GM19193 (cell line): ENCODE measurements around the gene YY1AP1.

Experiments used
- POLR2A ChIP-seq: IDR thresholded peaks from 4 replicates; pipeline ENCODE4 v1.6.1; 2011; ENCODE audit not compliant: insufficient read depth, insufficient read length; ENCODE audit errors: extremely low read depth

YY1AP1 gene

GRCh38 chr1:155695072-155695471 lies 6.5 kb upstream of the YY1AP1 start:
- no peak for TF ChIP-seq POLR2A

DNA sequence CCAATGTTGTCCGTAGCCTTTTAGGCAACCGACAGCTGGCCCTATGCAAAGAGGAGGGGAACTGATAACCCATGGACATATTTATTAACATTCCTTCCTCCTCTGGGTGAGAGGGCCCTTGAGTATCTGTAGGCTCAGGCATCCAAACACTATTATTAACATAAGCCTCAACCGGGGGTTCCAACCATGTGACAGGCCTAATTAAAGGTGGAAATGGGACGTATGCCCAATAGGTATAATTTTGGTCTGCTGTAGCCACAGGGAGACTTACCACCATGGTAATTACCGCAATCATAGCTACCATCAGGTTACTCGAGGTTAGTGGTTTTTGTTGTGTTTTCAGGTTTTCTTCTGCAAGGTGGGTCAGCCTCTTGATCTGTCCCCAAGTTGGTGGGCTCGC lies 5.6 kb upstream of the YY1AP1 start:
- no peak for TF ChIP-seq POLR2A

- no peak for TF ChIP-seq POLR2A
Measured at GRCh38 chr1:155691992-155692528, 3.5 kb upstream of the YY1AP1 start.

GRCh38 chr1:155689081-155689607 lies 570 bp upstream of the YY1AP1 start, which contains the start of gene DAP3:
Gene DAP3 (plus strand): TSS chr1:155689091. CDS start chr1:155709780, 20,689 bp downstream.
- peak; percentile 79 for TF ChIP-seq POLR2A

GRCh38 chr1:155681776-155682175 lies 6.8 kb downstream of the YY1AP1 start:
- TF ChIP-seq POLR2A, result no peak

DNA sequence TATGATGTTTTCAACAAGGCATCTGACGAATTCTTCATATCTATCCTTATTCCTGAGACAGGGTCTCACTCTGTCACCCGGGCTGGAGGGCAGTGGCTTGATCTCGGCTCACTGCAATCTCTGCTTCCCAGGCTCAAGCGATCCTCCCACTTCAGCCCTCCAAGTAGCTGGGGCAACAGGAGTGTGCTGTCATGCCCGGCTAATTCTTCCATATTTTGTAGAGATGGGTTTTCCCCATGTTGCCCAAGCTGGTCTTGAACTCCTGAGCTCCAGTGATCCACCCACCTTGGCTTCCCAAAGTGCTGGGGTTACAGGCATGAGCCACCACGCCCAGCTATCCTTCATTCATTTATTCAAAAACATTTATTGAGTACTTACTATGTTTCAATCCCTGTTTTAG lies 8.0 kb downstream of the YY1AP1 start:
- TF ChIP-seq POLR2A, result no peak

DNA sequence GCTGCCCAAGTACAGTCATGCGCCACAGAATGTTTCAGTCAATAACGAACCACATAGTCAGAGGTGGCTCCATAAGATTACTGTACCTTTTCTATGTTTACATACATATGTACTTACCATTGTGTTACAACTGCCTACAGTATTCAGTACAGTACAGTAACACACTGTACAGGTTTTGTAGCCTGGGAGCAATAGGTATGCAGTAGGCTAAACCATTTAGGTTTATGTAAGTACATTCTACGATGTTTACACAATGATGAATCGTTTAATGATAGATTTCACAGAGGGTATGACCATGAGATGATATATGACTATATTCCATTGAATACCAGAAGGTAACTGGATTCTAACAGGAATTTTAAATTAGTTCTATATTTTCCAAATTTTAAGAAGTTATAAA lies 10.5 kb downstream of the YY1AP1 start:
- TF ChIP-seq POLR2A, result no peak

GRCh38 chr1:155673003-155673402 lies 15.6 kb downstream of the YY1AP1 start:
- no peak for TF ChIP-seq POLR2A

DNA sequence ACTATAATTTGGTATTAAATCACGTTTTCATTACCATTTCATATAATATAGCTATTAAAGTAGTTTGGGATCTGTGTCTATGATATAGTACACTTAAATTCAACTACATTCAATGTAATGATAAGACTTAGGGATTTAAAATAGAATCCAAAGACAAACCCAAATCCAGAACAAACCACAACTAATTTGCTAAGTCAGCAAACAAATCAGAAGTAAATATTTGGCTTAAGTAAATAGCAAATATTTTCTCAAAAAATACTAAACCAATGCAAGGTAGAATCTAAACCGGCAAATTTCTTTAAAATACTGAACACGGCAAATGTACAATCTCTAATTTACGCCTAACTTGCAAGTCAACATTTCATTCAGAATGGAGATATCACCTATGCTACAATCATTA lies 16.8 kb downstream of the YY1AP1 start:
- no peak for TF ChIP-seq POLR2A

DNA sequence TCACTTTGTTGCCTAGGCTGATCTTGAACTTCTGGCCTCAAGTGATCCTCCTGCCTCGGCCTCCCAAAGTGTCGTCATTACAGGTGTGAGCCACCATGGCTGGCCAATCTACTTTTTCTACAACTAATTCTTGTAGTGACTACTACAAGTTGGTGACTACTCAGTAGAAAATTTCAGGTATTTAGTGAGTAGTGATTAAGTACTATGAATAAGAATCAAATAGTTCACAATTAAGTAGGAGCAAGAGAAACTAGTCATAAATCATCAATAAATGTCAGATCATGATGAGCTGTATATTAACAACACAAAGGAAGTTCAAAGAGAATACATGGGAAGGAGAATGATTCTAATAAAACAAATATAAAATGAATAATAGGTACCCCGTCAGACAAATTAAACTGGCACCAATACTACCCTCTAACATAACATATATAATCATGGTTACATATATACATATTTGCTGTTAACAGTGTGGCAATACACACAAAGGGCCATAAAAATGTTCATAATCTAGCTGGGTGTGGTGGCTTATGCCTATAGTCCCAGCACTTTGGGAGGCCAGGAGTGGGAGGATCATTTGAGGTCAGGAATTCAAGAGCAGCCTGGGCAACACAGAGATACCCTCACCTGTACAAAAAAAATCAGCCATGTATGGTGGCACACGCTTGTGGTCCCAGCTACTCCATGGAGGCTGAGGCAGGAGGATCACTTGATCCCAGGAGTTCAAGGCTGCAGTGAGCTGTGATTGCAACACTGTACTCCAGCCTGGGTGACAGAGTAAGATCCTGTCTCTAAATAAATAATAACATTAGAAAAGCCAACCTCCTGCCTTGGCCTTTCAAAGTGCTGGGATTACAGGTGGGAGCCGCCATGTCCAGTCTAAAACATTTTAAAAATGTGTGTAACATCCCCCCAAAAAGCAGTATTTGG lies 19.1 kb downstream of the YY1AP1 start:
- TF ChIP-seq POLR2A, result no peak

DNA sequence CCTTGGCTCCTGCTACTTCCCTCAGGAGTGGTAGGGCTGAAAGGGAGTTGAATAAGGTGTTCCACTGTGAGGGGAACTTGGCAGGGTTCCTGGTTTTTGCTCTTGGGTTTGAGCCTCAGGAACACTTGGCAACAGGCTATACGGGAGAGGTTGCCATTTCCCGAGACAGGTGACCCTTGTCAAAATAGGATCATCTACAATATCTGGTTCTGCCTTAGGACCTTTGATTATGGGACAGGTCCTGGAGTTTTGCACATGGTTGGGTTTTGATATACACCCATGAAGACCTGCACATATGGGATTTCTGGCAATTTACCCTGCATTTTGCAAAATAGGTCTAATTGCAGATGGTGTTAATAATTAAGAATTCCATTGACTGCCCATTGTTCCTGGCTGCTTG lies 31.1 kb downstream of the YY1AP1 start:
- TF ChIP-seq POLR2A, result no peak

GRCh38 chr1:155652951-155653350 lies 35.6 kb downstream of the YY1AP1 start:
- no peak for TF ChIP-seq POLR2A

- TF ChIP-seq POLR2A, result no peak
Measured at GRCh38 chr1:155651861-155652661, 36.5 kb downstream of the YY1AP1 start.

- TF ChIP-seq POLR2A, result no peak
Measured at GRCh38 chr1:155650231-155650757, 38.3 kb downstream of the YY1AP1 start.

GRCh38 chr1:155649676-155650075 lies 38.9 kb downstream of the YY1AP1 start:
- TF ChIP-seq POLR2A, result no peak
